Testis (tissue), 2 donors: ENCODE results near the gene TBX10.
"Not testable (repeated sequence)": the region's sequence is repeated elsewhere in the genome, so short reads cannot be mapped to it uniquely, and the experiment has no call there.

Experiments used
- POLR2A ChIP-seq: fragments of 450-650 bp; IDR thresholded peaks from one replicate; pipeline ENCODE4 v1.6.1; 2017; ENCODE audit warnings: antibody characterized with exemption, mild to moderate bottlenecking, moderate library complexity
- TF ChIP-seq, protein P1 (sequence below), 3 experiments: fragments of 450-650 bp in 2 of 3; fragments of 200-600 bp in 1 of 3; sonication (generic) in 1 of 3; IDR thresholded peaks; one replicate each; pipeline ENCODE4 v1.5.1; 2016 to 2019; ENCODE audit warnings: antibody characterized with exemption in 3 of 3, mild to moderate bottlenecking in 2 of 3, moderate library complexity in 1 of 3

- TF ChIP-seq, protein P1, sequence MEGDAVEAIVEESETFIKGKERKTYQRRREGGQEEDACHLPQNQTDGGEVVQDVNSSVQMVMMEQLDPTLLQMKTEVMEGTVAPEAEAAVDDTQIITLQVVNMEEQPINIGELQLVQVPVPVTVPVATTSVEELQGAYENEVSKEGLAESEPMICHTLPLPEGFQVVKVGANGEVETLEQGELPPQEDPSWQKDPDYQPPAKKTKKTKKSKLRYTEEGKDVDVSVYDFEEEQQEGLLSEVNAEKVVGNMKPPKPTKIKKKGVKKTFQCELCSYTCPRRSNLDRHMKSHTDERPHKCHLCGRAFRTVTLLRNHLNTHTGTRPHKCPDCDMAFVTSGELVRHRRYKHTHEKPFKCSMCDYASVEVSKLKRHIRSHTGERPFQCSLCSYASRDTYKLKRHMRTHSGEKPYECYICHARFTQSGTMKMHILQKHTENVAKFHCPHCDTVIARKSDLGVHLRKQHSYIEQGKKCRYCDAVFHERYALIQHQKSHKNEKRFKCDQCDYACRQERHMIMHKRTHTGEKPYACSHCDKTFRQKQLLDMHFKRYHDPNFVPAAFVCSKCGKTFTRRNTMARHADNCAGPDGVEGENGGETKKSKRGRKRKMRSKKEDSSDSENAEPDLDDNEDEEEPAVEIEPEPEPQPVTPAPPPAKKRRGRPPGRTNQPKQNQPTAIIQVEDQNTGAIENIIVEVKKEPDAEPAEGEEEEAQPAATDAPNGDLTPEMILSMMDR (IDR thresholded peaks at IDR 0.05): not testable (repeated sequence)
- not testable (repeated sequence) for TF ChIP-seq POLR2A
Observed at GRCh38 chr11:67619683-67620618, 19.6 kb downstream of the TBX10 start.
